GM13976 (cell line): ENCODE results near the gene HLA-G.
"Not testable (repeated sequence)": the region's sequence is repeated elsewhere in the genome, so short reads cannot be mapped to it uniquely, and the experiment has no call there.

Source experiments
- DNase-seq: peaks from one replicate; pipeline ENCODE4 v3.0.0; 2012; ENCODE audit warnings: low spot score
- in situ Hi-C: fragments of 300-500 bp; cut with MboI; formaldehyde crosslinking; loops from one replicate; pipeline ENCODE4 v1.12.0; 2022; ENCODE audit warnings: low sequenced_read_pairs, mixed read lengths, inconsistent platforms; ENCODE audit not compliant: unreplicated experiment
- TF ChIP-seq, protein P1 (sequence below): IDR thresholded peaks from 2 replicates; pipeline ENCODE4 v1.5.1; 2012; ENCODE audit warnings: borderline replicate concordance, mild to moderate bottlenecking; ENCODE audit not compliant: insufficient read depth; ENCODE audit errors: extremely low read depth, missing control alignments, control extremely low read depth

HLA-G gene

DNA sequence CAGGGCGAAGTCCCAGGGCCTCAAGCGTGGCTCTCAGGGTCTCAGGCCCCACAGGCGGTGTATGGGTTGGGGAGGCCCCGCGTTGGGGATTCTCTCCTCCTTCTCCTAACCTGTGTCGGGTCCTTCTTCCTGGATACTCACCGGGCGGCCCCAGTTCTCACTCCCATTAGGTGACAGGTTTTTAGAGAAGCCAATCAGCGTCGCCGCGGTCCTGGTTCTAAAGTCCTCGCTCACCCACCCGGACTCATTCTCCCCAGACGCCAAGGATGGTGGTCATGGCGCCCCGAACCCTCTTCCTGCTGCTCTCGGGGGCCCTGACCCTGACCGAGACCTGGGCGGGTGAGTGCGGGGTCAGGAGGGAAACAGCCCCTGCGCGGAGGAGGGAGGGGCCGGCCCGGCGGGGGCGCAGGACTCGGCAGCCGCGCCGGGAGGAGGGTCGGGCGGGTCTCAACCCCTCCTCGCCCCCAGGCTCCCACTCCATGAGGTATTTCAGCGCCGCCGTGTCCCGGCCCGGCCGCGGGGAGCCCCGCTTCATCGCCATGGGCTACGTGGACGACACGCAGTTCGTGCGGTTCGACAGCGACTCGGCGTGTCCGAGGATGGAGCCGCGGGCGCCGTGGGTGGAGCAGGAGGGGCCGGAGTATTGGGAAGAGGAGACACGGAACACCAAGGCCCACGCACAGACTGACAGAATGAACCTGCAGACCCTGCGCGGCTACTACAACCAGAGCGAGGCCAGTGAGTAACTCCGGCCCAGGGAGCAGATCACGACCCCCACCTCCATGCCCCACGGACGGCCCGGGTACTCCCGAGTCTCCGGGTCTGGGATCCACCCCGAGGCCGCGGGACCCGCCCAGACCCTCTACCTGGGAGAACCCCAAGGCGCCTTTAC lies at the start of gene HLA-G:
HLA-G (plus strand) TSS at position 247 of the 892 bp plus-strand sequence; CDS start at position 267, 20 bp downstream.
- DNase-seq: no peak
- in situ Hi-C loops: no loop called here
- TF ChIP-seq, protein P1, sequence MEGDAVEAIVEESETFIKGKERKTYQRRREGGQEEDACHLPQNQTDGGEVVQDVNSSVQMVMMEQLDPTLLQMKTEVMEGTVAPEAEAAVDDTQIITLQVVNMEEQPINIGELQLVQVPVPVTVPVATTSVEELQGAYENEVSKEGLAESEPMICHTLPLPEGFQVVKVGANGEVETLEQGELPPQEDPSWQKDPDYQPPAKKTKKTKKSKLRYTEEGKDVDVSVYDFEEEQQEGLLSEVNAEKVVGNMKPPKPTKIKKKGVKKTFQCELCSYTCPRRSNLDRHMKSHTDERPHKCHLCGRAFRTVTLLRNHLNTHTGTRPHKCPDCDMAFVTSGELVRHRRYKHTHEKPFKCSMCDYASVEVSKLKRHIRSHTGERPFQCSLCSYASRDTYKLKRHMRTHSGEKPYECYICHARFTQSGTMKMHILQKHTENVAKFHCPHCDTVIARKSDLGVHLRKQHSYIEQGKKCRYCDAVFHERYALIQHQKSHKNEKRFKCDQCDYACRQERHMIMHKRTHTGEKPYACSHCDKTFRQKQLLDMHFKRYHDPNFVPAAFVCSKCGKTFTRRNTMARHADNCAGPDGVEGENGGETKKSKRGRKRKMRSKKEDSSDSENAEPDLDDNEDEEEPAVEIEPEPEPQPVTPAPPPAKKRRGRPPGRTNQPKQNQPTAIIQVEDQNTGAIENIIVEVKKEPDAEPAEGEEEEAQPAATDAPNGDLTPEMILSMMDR: no peak

GRCh38 chr6:29780019-29780698 lies 47.5 kb upstream of the HLA-G start:
- in situ Hi-C loops, DNase-seq: not testable (repeated sequence)

DNA sequence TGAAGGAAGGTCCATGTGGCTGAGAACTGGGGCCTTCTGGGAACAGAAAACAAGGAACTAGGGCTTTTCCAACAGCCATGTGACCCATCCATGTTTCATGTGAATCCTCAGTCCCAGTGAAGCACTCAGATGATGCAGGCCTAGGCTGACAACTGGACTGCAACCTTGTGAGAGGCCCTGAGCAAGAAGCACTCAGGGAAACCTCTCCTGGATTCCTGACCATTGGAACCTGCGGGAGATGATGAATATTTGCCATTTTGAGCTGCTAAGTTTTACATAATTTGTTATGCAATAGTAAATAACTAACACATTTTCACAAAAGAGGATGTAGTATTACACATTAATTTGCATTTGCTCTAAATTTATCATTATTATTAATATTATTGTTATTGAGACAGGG lies 38.4 kb upstream of the HLA-G start:
- TF ChIP-seq, protein P1: no peak
- in situ Hi-C loops: no loop called here
- no peak for DNase-seq

DNA sequence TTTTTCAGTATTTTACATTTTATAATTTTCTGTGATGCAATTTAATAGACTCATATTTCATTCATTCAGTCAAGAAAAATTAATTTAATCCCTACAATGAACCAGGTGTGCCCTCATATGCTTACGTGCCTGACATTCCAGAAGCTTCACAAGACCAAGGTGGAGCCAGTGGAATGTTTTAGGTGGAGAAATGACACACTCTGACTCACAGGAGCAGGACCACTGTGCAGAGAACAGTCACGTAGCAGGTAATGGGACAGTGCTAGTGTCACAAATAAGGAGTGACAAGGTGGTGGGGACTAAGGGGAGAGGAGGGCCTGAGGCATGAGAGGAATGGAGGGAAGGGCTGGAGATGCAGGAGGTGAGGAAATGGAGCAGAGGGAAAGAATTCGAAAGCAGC lies 37.0 kb upstream of the HLA-G start:
- in situ Hi-C loops: no loop called here
- no peak for DNase-seq
- TF ChIP-seq, protein P1: no peak

DNA sequence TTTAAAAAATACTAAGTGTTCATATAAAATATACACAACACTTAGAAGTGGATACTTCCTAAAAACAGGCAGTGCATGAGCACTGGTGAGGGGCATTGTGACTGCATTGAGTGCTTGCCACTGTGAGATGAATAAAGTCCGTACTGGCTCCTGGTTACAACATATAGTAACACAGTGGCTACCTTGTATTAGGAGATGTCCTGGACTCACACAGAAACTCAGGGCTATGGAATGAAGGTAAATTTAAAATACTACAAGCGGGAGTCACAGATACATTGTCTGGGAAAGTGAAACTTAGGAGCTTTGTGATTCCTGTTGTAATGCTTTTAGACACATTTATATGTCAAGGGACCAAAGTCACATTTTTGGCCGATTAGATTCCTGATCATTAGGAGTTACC lies 36.5 kb upstream of the HLA-G start:
- in situ Hi-C loops: no loop called here
- TF ChIP-seq, protein P1: no peak
- DNase-seq: no peak

- DNase-seq: peak; percentile 26
- TF ChIP-seq, protein P1: no peak
These were observed 35.9 kb upstream of the HLA-G start for GRCh38 chr6:29791786-29792122.

More at GRCh38 chr6:29791786-29792122, 35.9 kb upstream of the HLA-G start:
- in situ Hi-C loops: no loop called here
